Stomach (tissue), 9 donors: ENCODE results near the gene ATXN7L1. TPM values are rescaled to one million over a fixed set of nuclear protein-coding genes. Genes with fewer than 3 reads are reported as not detected.

Experiments used
- DNase-seq, 2 donors: peaks; one replicate each; pipeline versions ENCODE4 v3.0.0 to v3.0.0-alpha.2; 2013 to 2019
- H3K27ac ChIP-seq, 5 donors: fragments of 200-600 bp in 4 of 5; sonication (generic) in 4 of 5; one replicate each; pipeline ENCODE4 v1.5.1; 2013 to 2019; ENCODE audit warnings: mild to moderate bottlenecking in 1 of 5, moderate library complexity in 1 of 5
- H3K27me3 ChIP-seq, 3 donors: fragments of 200-600 bp; sonication (generic); one replicate each; pipeline ENCODE4 v1.5.1; 2017 to 2019; ENCODE audit warnings: mixed run types in 1 of 3
- H3K36me3 ChIP-seq, 4 donors: fragments of 200-600 bp; sonication (generic); 1 replicate in 3 of 4; 2 replicates in 1 of 4; pipeline ENCODE4 v1.5.1; 2016 to 2019
- H3K4me1 ChIP-seq, 4 donors: fragments of 200-600 bp; sonication (generic); one replicate each; pipeline ENCODE4 v1.5.1; 2016 to 2019
- H3K4me3 ChIP-seq, 4 donors: fragments of 200-600 bp; sonication (generic) in 3 of 4; one replicate each; pipeline ENCODE4 v1.5.1; 2016 to 2019; ENCODE audit warnings: mild to moderate bottlenecking in 1 of 4
- H3K9me3 ChIP-seq, 4 donors: fragments of 200-600 bp; sonication (generic); one replicate each; pipeline ENCODE4 v1.5.1; 2016 to 2019
- CTCF ChIP-seq, 7 experiments: fragments of 450-650 bp in 4 of 7; fragments of 200-600 bp in 3 of 7; sonication (generic) in 3 of 7; IDR thresholded peaks; one replicate each; pipeline ENCODE4 v1.5.1; 2016 to 2019; ENCODE audit warnings: antibody characterized with exemption in 7 of 7, control low read depth in 2 of 7, mild to moderate bottlenecking in 1 of 7
- EP300 ChIP-seq: sonication (generic); formaldehyde crosslinking; IDR thresholded peaks from one replicate; pipeline ENCODE4 v1.6.1; 2017; ENCODE audit warnings: antibody characterized with exemption
- POLR2A ChIP-seq, 4 donors: fragments of 450-650 bp; IDR thresholded peaks; one replicate each; pipeline ENCODE4 v1.6.1; 2016; ENCODE audit warnings: antibody characterized with exemption in 4 of 4, control low read depth in 2 of 4, mild to moderate bottlenecking in 1 of 4, moderate library complexity in 1 of 4
- POLR2AphosphoS5 ChIP-seq, 3 donors: sonication (generic); formaldehyde crosslinking; IDR thresholded peaks; one replicate each; pipeline ENCODE4 v1.6.1; 2016; ENCODE audit warnings: antibody characterized with exemption in 3 of 3
- WGBS, 5 donors: extraction: QIAGEN DNeasy Blood & Tissue Kit in 3 of 5; methylation state at CpG; one replicate each; pipeline versions ENCODE4 v1.1.5 to v1.1.7; 2013 to 2018; 5-methylcytosine and 5-hydroxymethylcytosine counted together
- intact Hi-C: fragments of 100-400 bp; cut with DNase I; formaldehyde crosslinking; loops from one replicate; pipeline ENCODE4 v1.15.1; 2023; ENCODE audit warnings: low total_unique reads
- polyA plus RNA-seq, 3 donors: library from polyadenylated mRNA; stranded (reverse); fragments of 200-250 nt; gene quantifications; one replicate each; pipeline ENCODE4 v1.2.3, GENCODE V29; 2013
- total RNA-seq, 5 donors: library from RNA; depleted of rRNA; stranded (reverse); fragments of >200 nt; gene quantifications; one replicate each; pipeline versions ENCODE4 v1.1.0 to v1.2.3, GENCODE V29; 2014 to 2016
- donor health status: healthy with polysubstance abuse.
- donor health status: Bipolar disorder and iron deficiency.
- donor health status: healthy.

The ATXN7L1 gene
- total and polyA plus RNA-seq, 8 donors: 3.8 to 92.2 (median 8.8) TPM

- intact Hi-C loops: no loop called here
- no peaks in the 10 kb centered on the region for H3K9me3 ChIP-seq
- no peak overlapping the region for H3K4me3 ChIP-seq
- H3K27me3 ChIP-seq: no peaks in the 10 kb centered on the region
- no peak overlapping the region for H3K27ac ChIP-seq
- H3K4me1 ChIP-seq: peaks cover 0 to 4% (median under 1%) of the 10 kb centered on the region in 4 donors
- no peak for DNase-seq
- no peaks in the 10 kb centered on the region for H3K36me3 ChIP-seq
- no peak for TF ChIP-seq CTCF (IDR thresholded peaks at IDR 0.05)
- WGBS, 5 donors: 31 to 49% (median 34%) methylated on average over 4 of the region's 4 CpGs
Measured at GRCh38 chr7:105596866-105597265, 279.5 kb downstream of the ATXN7L1 start.

- Histone ChIP-seq H3K27ac (no peak overlapping the region), H3K27me3 (no peaks in the 10 kb centered on the region), H3K4me3 (no peak overlapping the region), H3K36me3 (no peaks in the 10 kb centered on the region), H3K9me3 (no peaks in the 10 kb centered on the region), H3K4me1 (peaks cover 0 to 5% (median 0%) of the 10 kb centered on the region in 4 donors)
- DNase-seq: no peak
- 36 to 60% (median 43%) methylated on average over 3 of the region's 3 CpGs for WGBS, 5 donors
- TF ChIP-seq CTCF (IDR thresholded peaks at IDR 0.05): no peak
- TF ChIP-seq POLR2AphosphoS5 (IDR thresholded peaks at IDR 0.05): no peak
- no peak for TF ChIP-seq POLR2A (IDR thresholded peaks at IDR 0.05)
- TF ChIP-seq EP300: no peak
- intact Hi-C loops: no loop called here
Measured at GRCh38 chr7:105594034-105594433, 282.4 kb downstream of the ATXN7L1 start.

- H3K27me3 ChIP-seq: no peaks in the 10 kb centered on the region
- H3K27ac ChIP-seq: no peak overlapping the region
- 65 to 74% (median 68%) methylated on average over 2 of the region's 2 CpGs for WGBS, 5 donors
- intact Hi-C loops: no loop called here
- no peaks in the 10 kb centered on the region for H3K9me3 ChIP-seq
- no peak for DNase-seq
- no peaks in the 10 kb centered on the region for H3K36me3 ChIP-seq
- H3K4me3 ChIP-seq: no peak overlapping the region
- TF ChIP-seq EP300 (no peak), POLR2A (IDR thresholded peaks at IDR 0.05) (no peak), POLR2AphosphoS5 (IDR thresholded peaks at IDR 0.05) (no peak), CTCF (IDR thresholded peaks at IDR 0.05) (no peak)
- H3K4me1 ChIP-seq: peaks cover 0 to 10% (median 0%) of the 10 kb centered on the region in 4 donors
Measured at GRCh38 chr7:105591522-105591921, 284.9 kb downstream of the ATXN7L1 start.

DNA sequence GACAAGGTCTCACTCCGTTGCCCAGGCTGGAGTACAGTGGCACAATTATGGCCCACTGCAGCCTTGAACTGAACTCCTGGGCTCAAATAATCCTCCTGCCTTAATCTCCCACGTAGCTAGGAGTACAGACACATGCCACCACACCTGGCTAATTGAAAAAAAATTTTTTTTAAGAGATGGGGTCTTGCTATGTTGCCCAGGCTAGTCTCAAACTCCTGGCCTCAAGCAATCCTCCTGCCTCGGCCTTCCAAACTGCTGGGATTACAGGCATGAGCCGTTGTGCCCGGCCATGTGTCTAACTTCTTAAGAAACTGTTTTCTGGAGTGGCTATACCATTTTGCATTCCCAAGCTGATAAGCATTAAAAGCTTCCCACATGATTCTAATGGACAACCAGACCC is 285.6 kb downstream of the ATXN7L1 start:
- TF ChIP-seq POLR2AphosphoS5 (IDR thresholded peaks at IDR 0.05): no peak
- no peak for TF ChIP-seq EP300
- TF ChIP-seq POLR2A (IDR thresholded peaks at IDR 0.05): no peak
- TF ChIP-seq CTCF (IDR thresholded peaks at IDR 0.05): no peak
- Histone ChIP-seq H3K27me3 (no peaks in the 10 kb centered on the region), H3K27ac (no peak overlapping the region), H3K4me3 (no peak overlapping the region), H3K4me1 (peaks cover 0 to 10% (median 0%) of the 10 kb centered on the region in 4 donors), H3K9me3 (no peaks in the 10 kb centered on the region), H3K36me3 (no peaks in the 10 kb centered on the region)
- intact Hi-C loops: no loop called here
- WGBS, 5 donors: 81 to 89% (median 84%) methylated on average over 5 of the region's 5 CpGs
- DNase-seq: no peak
